ENCODE results near the gene RLBP1. TPM values are rescaled to one million over a fixed set of nuclear protein-coding genes. Genes with fewer than 3 reads are reported as not detected.

The RLBP1 gene
- total RNA-seq, 4 donors from 2014 or later = not detected

GRCh38 chr15:89196241-89196640, 25.1 kb downstream of the RLBP1 start:
- no peak for TF ChIP-seq POLR2A (IDR thresholded peaks at IDR 0.05)
- WGBS, 2 donors = 75 to 78% methylated on average over 5 to 6 of the region's 6 CpGs
- Histone ChIP-seq H3K36me3 (peaks cover 5 to 75% (median 36%) of the 10 kb centered on the region in 3 donors), H3K27me3 (no peaks in the 10 kb centered on the region), H3K4me3 (no peak overlapping the region), H3K27ac (peak overlapping the region in 1 of 4 donors; percentile 44), H3K9me3 (no peaks in the 10 kb centered on the region), H3K4me1 (peaks cover 7 to 17% (median 16%) of the 10 kb centered on the region in 3 donors)
- intact Hi-C loops (cut with DNase I) = no loop called here
- no peak for DNase-seq

DNA sequence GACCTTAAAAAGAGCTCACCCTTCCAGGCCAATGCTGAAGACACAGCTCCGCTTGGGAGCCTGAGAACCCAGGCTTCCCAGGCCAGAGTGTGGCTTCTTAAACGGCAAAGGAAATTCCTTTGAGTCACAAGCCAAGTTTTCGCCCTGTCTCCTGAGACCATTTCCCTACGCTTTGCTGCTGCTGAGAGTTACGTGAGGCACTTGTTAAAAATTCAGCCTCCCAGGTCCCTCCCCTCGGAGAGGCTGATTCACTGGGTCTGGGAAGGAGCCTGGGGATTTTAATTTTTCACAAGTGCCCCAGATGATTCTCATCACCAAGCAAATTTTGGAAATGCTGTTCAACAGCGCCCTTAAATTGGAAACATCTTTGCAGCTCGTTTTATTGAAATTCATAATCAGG, 25.5 kb downstream of the RLBP1 start:
- 75 to 82% methylated on average over 6 to 7 of the region's 8 CpGs for WGBS, 2 donors
- intact Hi-C loops (cut with DNase I) = no loop called here
- H3K4me1 ChIP-seq = peaks cover 7 to 17% (median 16%) of the 10 kb centered on the region in 3 donors
- TF ChIP-seq CTCF (IDR thresholded peaks at IDR 0.05) = no peak
- TF ChIP-seq POLR2A (IDR thresholded peaks at IDR 0.05) = no peak
- H3K36me3 ChIP-seq = peaks cover 9 to 77% (median 40%) of the 10 kb centered on the region in 3 donors
- DNase-seq = no peak
- no peaks in the 10 kb centered on the region for H3K27me3 ChIP-seq
- H3K9me3 ChIP-seq = no peaks in the 10 kb centered on the region
- peak overlapping the region in 1 of 4 donors; percentile 61 for H3K27ac ChIP-seq
- H3K4me3 ChIP-seq = no peak overlapping the region

GRCh38 chr15:89194608-89195007, 26.8 kb downstream of the RLBP1 start:
- H3K27ac ChIP-seq = no peak overlapping the region
- peaks cover 18 to 81% (median 35%) of the 10 kb centered on the region in 3 donors for H3K36me3 ChIP-seq
- intact Hi-C loops (cut with DNase I) = no loop called here
- H3K9me3 ChIP-seq = no peaks in the 10 kb centered on the region
- TF ChIP-seq POLR2A (IDR thresholded peaks at IDR 0.05) = no peak
- no peak for TF ChIP-seq CTCF (IDR thresholded peaks at IDR 0.05)
- H3K27me3 ChIP-seq = no peaks in the 10 kb centered on the region
- DNase-seq = no peak
- H3K4me1 ChIP-seq = peaks cover 7 to 17% (median 16%) of the 10 kb centered on the region in 3 donors
- WGBS, 2 donors = 85 to 86% methylated on average over 4 of the region's 4 CpGs
- no peak overlapping the region for H3K4me3 ChIP-seq

DNA sequence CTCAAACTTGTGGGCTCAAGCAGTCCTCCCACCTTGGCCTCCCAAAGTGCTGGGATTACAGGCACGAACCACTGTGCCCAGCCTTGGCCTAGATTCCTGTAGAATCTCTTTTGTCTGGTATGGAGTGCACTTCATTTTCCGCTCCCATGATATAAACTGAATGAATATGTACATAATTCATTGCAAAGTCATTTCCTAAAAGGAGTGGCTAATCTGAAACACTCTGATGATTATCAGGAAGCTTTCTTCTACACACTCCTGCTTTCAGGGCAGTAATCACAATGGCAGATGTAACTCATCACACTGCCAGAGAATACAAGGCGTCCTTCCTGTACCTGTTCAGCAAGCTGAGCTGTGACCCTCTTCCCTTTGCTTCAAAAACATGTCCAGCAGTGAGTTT, 28.6 kb downstream of the RLBP1 start:
- H3K4me1 ChIP-seq = peaks cover 7 to 14% (median 13%) of the 10 kb centered on the region in 3 donors
- no peaks in the 10 kb centered on the region for H3K9me3 ChIP-seq
- H3K36me3 ChIP-seq = peaks cover 19 to 86% (median 41%) of the 10 kb centered on the region in 3 donors
- TF ChIP-seq POLR2A (IDR thresholded peaks at IDR 0.05) (no peak), CTCF (IDR thresholded peaks at IDR 0.05) (no peak)
- H3K27me3 ChIP-seq = no peaks in the 10 kb centered on the region
- intact Hi-C loops (cut with DNase I) = no loop called here
- no peak for DNase-seq
- no peak overlapping the region for H3K4me3 ChIP-seq
- WGBS, 2 donors = 79 to 91% methylated on average over 3 of the region's 3 CpGs
- H3K27ac ChIP-seq = no peak overlapping the region

DNA sequence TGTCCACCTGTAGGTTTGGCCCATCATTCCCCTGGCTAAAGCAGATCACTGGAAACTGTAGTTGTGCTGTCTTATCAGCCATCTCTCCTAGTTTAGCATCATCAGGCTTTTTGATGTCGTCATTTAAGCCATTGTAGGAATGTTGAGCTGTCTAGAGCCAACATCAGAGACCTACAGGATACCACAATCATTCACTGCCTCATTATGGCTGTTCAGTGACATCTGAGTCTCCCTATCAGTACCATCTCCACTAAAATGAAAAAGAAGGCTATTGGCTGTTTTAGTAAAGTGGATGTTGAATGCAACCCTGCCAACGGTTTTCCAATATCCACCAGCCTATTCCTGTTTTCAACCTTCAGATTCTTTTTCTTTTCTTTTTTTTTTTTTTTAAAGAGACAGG, 29.2 kb downstream of the RLBP1 start:
- 52 to 58% methylated on average over 2 of the region's 2 CpGs for WGBS, 2 donors
- no peak overlapping the region for H3K4me3 ChIP-seq
- H3K27ac ChIP-seq = no peak overlapping the region
- peaks cover under 1 to 8% (median 6%) of the 10 kb centered on the region in 3 donors for H3K4me1 ChIP-seq
- no peak for DNase-seq
- H3K36me3 ChIP-seq = peaks cover 23 to 92% (median 41%) of the 10 kb centered on the region in 3 donors
- intact Hi-C loops (cut with DNase I) = no loop called here
- H3K9me3 ChIP-seq = no peaks in the 10 kb centered on the region
- TF ChIP-seq POLR2A (IDR thresholded peaks at IDR 0.05) = no peak
- no peak for TF ChIP-seq CTCF (IDR thresholded peaks at IDR 0.05)
- H3K27me3 ChIP-seq = no peaks in the 10 kb centered on the region

DNA sequence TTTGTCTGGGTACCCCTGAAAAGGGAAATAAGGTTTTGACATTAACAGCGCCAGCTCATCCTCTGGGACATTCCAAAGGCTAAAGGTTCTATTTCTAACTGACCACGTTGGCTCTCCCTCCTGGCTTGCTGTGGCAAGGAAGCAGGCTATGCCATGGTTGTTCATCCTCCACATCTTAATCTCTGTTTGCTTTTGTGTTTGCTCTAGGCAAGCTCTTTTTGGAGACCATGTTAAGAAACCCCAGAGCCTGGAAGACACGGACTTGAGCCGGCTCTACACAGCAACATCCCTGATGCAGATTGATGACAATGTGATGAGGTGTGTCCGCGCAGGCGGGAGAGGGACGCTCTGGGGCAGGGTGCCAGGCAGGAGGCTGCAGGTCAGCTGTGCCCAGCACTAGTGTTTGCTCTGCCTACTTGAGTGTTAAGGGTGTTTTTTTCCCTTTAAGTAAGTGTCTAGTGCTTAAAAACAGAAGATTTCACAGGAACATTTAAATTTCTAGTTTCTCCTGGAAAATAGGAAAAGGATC, 33.3 kb downstream of the RLBP1 start:
- H3K9me3 ChIP-seq = no peaks in the 10 kb centered on the region
- no peak overlapping the region for H3K4me3 ChIP-seq
- no peaks in the 10 kb centered on the region for H3K4me1 ChIP-seq
- H3K27ac ChIP-seq = no peak overlapping the region
- H3K36me3 ChIP-seq = peaks cover 24 to 96% (median 27%) of the 10 kb centered on the region in 3 donors
- intact Hi-C loops (cut with DNase I) = no loop called here
- WGBS, 2 donors = 87 to 92% methylated on average over 7 to 8 of the region's 8 CpGs
- no peak for DNase-seq
- TF ChIP-seq CTCF (IDR thresholded peaks at IDR 0.05) = no peak
- TF ChIP-seq POLR2A (IDR thresholded peaks at IDR 0.05) = no peak
- no peaks in the 10 kb centered on the region for H3K27me3 ChIP-seq

Data from esophagus squamous epithelium (tissue), 5 donors.